ENCODE data around the gene MUSTN1. TPM values are rescaled to one million over a fixed set of nuclear protein-coding genes. Genes with fewer than 3 reads are reported as not detected.

MUSTN1 gene
- polyA plus RNA-seq, 1 donor (not counting 4 experiments of a cell fraction or from before 2014, with no cell fraction given), result not detected

DNA sequence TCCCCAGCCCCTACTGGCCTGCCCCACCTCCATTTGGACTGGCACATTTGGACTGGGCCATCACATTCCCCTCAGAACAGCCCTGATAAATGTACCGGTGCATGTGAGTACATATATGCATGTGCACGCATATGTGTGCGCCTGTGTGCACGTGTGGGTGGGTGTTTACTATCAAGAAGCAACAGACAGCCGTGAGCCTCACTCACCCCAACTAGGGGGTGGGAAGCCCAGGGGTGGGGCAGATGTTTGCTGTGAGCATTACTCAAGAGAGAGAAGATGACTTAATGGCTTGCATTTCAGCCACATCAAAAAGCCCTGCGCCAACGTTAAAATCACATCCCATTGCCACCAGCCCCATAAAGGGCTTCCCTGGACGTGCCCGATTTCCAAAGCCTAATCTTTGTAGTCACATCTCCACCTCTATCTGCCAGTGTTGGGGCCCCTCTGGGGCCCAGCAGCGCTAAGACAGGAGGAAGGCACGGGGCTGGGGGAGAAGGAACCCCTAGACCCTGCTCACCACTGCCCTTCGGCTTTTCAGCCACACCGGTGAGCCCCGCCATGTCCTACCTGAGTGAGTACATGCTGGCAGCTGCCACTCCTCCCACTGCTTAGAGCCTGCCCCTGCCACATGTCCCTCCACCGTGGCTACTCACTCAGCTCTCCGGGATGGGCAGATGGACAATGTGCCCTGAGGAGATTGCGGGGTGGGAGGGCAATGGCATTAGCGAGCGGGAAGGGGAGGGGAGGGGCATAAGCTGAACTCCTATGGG is 29.4 kb downstream of the MUSTN1 start:
- TF ChIP-seq, protein P1, sequence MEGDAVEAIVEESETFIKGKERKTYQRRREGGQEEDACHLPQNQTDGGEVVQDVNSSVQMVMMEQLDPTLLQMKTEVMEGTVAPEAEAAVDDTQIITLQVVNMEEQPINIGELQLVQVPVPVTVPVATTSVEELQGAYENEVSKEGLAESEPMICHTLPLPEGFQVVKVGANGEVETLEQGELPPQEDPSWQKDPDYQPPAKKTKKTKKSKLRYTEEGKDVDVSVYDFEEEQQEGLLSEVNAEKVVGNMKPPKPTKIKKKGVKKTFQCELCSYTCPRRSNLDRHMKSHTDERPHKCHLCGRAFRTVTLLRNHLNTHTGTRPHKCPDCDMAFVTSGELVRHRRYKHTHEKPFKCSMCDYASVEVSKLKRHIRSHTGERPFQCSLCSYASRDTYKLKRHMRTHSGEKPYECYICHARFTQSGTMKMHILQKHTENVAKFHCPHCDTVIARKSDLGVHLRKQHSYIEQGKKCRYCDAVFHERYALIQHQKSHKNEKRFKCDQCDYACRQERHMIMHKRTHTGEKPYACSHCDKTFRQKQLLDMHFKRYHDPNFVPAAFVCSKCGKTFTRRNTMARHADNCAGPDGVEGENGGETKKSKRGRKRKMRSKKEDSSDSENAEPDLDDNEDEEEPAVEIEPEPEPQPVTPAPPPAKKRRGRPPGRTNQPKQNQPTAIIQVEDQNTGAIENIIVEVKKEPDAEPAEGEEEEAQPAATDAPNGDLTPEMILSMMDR (optimal IDR thresholded peaks at IDR 0.05 in 1 of 3, IDR thresholded peaks at IDR 0.05 in 1 of 3, conservative IDR thresholded peaks at IDR 0.05 in 1 of 3; ENCODE audit: extremely low read depth in 1 of 3, insufficient read depth in 2 of 3, low read length in 3 of 3), result no peak
- no peak for TF ChIP-seq EZH2 (IDR thresholded peaks at IDR 0.05; ENCODE audit: low read length)

DNA sequence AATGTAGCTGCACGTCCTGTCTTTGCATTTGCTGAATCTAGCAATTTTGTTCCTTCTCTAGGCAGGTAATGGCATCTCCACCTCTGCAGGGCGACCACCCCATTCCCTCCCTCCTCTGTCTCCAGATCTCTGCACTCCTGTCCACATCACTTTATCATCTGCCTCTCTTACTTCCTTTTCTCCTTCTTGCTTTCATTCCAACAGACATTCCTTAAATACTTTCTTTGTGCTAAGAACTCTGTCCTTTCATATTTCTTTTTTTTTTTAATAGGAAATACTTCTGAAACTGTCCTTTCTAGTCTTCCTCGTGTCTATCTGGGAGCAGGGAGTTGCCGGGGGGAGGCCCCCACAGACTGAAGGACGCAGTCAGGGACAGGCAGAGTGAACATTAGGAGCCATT is 33.0 kb downstream of the MUSTN1 start:
- Histone ChIP-seq H3K9me1 (ENCODE audit: control insufficient read depth, extremely low read depth, insufficient read depth, low read length) (peaks cover 2% of the 10 kb centered on the region), H3K79me2 (ENCODE audit: control insufficient read depth, insufficient read depth, low read length) (no peaks in the 10 kb centered on the region), H3K27ac (ENCODE audit: control insufficient read depth, insufficient read depth, low read length) (no peak overlapping the region), H3K27me3 (ENCODE audit: control insufficient read depth, extremely low read depth, insufficient read depth, low read length) (peaks cover 4% of the 10 kb centered on the region), H3K4me2 (ENCODE audit: control insufficient read depth, extremely low read depth, insufficient read depth, low read depth, low read length) (no peak overlapping the region), H3K36me3 (ENCODE audit: control insufficient read depth in 2 of 2, extremely low read depth in 1 of 2, insufficient read depth in 2 of 2, low read length in 2 of 2) (no peaks in the 10 kb centered on the region), H3K9ac (ENCODE audit: control insufficient read depth, extremely low read depth, insufficient read depth, low read length) (no peak overlapping the region), H3K4me1 (ENCODE audit: control insufficient read depth, extremely low read depth, insufficient read depth, low read length) (peaks cover 4% of the 10 kb centered on the region), H2AFZ (ENCODE audit: control insufficient read depth, low read length) (no peak overlapping the region), H3K9me3 (ENCODE audit: control insufficient read depth, low read depth, low read length) (no peaks in the 10 kb centered on the region), H4K20me1 (ENCODE audit: control insufficient read depth, extremely low read depth, insufficient read depth, low read length) (no peaks in the 10 kb centered on the region), H3K4me3 (ENCODE audit: control insufficient read depth in 2 of 3, extremely low read depth in 1 of 3, insufficient read depth in 2 of 3, low read depth in 1 of 3, low read length in 3 of 3) (no peak overlapping the region)
- dilution Hi-C loops (cut with MboI; ENCODE audit: extremely low pct_ligation_motif_present, low sequenced_read_pairs), result no loop called here
- DNase-seq (ENCODE audit: low read depth, low spot score), result no peak
- TF ChIP-seq, protein P1 (optimal IDR thresholded peaks at IDR 0.05 in 1 of 3, IDR thresholded peaks at IDR 0.05 in 1 of 3, conservative IDR thresholded peaks at IDR 0.05 in 1 of 3; ENCODE audit: extremely low read depth in 1 of 3, insufficient read depth in 2 of 3, low read length in 3 of 3), result no peak
- no peak for TF ChIP-seq EZH2 (IDR thresholded peaks at IDR 0.05; ENCODE audit: low read length)
- no peak for FAIRE-seq

More for the DNA sequence above, 29.4 kb downstream of the MUSTN1 start:
- H3K9me3 ChIP-seq (ENCODE audit: control insufficient read depth, low read depth, low read length), result no peaks in the 10 kb centered on the region
- H3K79me2 ChIP-seq (ENCODE audit: control insufficient read depth, insufficient read depth, low read length), result no peaks in the 10 kb centered on the region
- dilution Hi-C loops (cut with MboI; ENCODE audit: extremely low pct_ligation_motif_present, low sequenced_read_pairs), result no loop called here
- no peak overlapping the region for H3K4me3 ChIP-seq (ENCODE audit: control insufficient read depth in 2 of 3, extremely low read depth in 1 of 3, insufficient read depth in 2 of 3, low read depth in 1 of 3, low read length in 3 of 3)
- H2AFZ ChIP-seq (ENCODE audit: control insufficient read depth, low read length), result no peak overlapping the region
- no peaks in the 10 kb centered on the region for H4K20me1 ChIP-seq (ENCODE audit: control insufficient read depth, extremely low read depth, insufficient read depth, low read length)
- no peak for FAIRE-seq
- H3K9me1 ChIP-seq (ENCODE audit: control insufficient read depth, extremely low read depth, insufficient read depth, low read length), result no peaks in the 10 kb centered on the region
- H3K36me3 ChIP-seq (ENCODE audit: control insufficient read depth in 2 of 2, extremely low read depth in 1 of 2, insufficient read depth in 2 of 2, low read length in 2 of 2), result no peaks in the 10 kb centered on the region
- H3K27ac ChIP-seq (ENCODE audit: control insufficient read depth, insufficient read depth, low read length), result no peak overlapping the region
- H3K4me2 ChIP-seq (ENCODE audit: control insufficient read depth, extremely low read depth, insufficient read depth, low read depth, low read length), result no peak overlapping the region
- H3K9ac ChIP-seq (ENCODE audit: control insufficient read depth, extremely low read depth, insufficient read depth, low read length), result no peak overlapping the region
- no peaks in the 10 kb centered on the region for H3K4me1 ChIP-seq (ENCODE audit: control insufficient read depth, extremely low read depth, insufficient read depth, low read length)
- no peak for DNase-seq (ENCODE audit: low read depth, low spot score)
- H3K27me3 ChIP-seq (ENCODE audit: control insufficient read depth, extremely low read depth, insufficient read depth, low read length), result peaks cover under 1% of the 10 kb centered on the region

Data from keratinocyte (primary cell).